GM12873 (cell line): Measurements from ENCODE around the gene DMKN.

Experiments used
- TF ChIP-seq, protein P1 (sequence below): IDR thresholded peaks from 2 replicates; pipeline ENCODE4 v1.5.1; 2012; ENCODE audit warnings: low read depth, mild to moderate bottlenecking, moderate library complexity, low read length, control low read depth; ENCODE audit not compliant: insufficient read depth; ENCODE audit errors: missing control alignments

The DMKN gene

DNA sequence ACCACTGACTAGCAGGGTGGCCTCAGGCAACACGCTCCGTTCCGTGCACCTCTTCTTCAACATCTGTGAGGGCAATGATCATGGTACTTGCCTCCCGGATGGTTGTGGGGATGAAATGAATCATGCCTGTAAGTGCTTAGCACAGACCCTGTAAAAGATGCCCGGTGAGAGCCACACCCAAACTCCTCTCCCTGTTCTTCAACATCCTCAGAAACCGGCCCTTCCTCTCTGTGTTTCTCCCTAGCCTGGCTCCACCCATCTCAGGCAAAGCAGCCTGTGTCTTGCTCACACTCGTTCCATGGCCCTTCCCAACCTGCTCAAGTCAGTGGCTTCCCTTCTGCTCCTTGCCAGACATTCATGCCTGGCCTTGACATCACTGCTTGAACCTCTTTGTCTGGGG, 5.8 kb upstream of the DMKN start:
- TF ChIP-seq, protein P1, sequence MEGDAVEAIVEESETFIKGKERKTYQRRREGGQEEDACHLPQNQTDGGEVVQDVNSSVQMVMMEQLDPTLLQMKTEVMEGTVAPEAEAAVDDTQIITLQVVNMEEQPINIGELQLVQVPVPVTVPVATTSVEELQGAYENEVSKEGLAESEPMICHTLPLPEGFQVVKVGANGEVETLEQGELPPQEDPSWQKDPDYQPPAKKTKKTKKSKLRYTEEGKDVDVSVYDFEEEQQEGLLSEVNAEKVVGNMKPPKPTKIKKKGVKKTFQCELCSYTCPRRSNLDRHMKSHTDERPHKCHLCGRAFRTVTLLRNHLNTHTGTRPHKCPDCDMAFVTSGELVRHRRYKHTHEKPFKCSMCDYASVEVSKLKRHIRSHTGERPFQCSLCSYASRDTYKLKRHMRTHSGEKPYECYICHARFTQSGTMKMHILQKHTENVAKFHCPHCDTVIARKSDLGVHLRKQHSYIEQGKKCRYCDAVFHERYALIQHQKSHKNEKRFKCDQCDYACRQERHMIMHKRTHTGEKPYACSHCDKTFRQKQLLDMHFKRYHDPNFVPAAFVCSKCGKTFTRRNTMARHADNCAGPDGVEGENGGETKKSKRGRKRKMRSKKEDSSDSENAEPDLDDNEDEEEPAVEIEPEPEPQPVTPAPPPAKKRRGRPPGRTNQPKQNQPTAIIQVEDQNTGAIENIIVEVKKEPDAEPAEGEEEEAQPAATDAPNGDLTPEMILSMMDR = no peak

DNA sequence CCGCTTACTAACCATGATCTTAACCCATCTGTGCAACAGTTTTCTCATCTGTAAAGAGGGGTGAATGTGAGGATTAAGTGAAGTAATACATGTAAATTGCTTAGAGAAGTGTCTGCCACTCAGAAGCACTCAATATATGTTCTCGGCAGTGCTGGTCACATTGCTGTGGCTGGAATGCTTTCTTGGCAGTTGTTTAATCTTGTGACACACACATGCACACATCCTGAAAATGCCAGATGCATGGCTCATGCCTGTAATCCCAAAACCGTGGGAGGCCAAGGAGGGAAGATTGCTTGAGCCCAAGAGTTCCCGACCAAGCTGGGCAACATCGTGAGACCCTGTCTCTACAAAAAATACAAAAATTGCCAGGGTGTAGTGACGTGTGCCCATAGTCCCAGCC, 4.9 kb upstream of the DMKN start:
- TF ChIP-seq, protein P1 = no peak

DNA sequence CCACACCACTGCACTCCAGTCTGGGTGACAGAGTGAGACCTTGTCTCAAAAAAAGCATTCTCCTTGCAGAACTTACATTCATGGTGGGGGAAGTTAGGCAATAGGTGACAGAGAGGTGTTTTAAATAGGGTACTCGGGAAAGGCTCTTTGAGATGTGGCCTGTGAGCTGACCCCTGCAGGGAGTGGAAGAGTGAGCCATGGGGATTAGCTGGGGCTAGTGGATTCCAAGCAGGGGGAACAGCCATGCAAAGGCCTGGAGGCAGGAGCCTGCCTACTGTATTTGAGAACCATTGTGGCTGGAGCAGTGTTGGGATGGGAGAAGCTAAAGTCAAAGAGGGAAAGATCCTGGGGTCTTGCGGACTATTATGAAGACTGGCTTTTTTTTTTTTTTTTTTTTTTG, 3.9 kb upstream of the DMKN start:
- TF ChIP-seq, protein P1 = no peak

DNA sequence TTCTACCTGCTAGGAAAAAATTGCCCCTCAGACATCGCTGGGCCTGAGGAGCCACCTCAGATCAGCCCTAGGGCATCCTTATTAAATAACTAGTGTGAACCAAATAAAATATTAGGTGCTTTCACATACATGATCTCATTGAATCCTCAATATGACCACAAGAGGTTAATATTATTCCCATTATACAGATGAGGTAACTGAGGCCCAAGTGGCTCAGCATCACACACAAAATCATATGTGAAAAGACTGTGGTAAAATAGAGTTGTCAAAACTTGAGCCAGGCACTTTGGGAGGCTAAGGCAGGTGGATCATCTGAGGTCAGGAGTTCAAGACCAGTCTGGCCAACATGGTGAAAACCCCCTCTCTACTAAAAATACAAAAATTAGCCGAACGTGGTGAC, 2.9 kb upstream of the DMKN start:
- TF ChIP-seq, protein P1 = no peak

DNA sequence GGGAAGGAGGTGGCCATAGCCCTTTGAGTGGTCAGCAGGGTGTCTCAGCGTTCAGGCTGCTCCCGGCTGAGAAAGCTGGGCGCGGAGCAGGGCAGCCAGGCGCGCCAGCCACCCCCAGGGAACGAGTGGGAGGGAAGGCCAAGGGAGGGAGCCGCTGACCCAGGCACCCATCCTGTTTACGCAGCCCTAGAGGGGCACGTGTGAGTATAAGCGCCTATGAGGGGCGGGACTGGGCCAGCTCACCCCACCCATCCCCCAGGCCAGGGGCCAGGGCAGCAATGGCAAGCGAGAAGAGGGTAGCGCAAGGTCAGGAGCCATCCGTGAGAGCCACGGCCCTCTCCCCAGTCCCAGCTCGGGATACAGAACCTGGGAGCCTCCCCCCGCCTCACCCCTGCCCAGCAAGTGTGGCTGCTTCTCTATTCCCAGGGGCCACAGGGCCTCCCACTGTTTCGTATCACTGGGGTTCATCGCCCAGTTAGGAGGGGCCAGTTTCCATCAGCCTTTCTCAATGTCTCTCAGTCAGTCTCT, 897 bp upstream of the DMKN start:
- TF ChIP-seq, protein P1 = no peak

DNA sequence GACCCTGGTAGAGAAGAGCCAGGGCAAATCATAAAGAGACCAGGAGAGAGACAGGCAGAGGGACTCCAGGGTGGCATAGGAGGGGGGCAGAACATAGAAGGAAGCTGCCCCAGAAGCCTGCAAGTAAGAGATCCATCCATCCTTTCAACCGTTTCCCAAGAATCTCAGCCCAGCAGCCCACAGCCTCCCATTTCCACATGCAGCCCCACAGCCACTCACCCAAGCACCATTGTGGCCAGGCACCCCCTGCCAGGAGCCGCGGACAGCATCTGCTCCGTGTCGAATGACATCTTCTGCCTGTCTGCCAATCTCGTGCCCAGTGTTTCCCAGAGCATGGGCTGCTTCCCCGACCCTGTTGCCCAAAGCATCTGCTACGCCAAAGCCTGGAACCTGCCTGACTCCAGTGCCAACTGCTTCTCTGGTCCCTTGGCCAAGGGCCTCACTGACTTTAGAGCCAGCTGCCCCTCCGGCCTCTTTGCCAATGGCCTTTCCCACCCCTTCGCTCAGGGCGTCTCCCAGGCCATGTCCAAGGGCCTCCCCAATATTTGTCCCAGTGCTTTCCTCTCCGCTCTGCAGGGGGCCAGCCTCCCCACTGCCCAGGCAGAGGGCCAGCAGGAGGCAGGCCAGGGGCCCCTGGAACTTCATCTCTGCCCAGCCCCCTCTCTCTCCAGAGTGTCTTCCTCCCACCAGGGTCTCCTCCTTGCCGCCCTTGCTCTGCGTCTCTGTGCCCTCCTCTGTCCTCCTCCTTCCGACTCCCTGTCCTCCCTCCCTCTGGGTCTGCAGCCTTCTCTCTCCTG, 420 bp downstream of the DMKN start:
- TF ChIP-seq, protein P1 = no peak

DNA sequence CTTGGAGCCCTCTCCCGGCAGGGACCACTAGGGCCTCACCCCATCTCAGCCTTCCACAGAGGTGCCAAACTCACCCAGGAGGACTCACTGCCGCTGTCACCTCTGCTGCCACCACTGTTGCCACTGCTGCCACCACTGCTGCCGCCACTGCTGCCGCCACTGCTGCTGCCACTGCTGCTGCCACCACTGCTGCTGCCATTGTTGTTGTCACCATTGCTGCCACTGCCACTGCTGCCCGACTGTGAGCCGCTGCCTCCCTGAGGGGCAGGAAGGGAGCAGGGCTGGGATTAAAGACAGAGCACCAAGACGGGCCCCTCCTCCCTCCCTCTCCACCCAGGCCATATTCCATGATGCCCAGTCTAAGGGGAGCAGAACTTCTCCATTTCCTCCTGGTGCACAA, 2.1 kb downstream of the DMKN start:
- TF ChIP-seq, protein P1 = no peak
